OCI-LY1 (cell line): ENCODE measurements around the gene MICAL2.

ENCODE experiments used
- EZH2 ChIP-seq: fragments of 200-600 bp; sonication (generic), shearing (Covaris generic); IDR thresholded peaks from 2 replicates; pipeline ENCODE4 v1.8.0; 2017; ENCODE audit warnings: borderline replicate concordance, mixed run types, mild to moderate bottlenecking, antibody characterized with exemption, low read length, moderate library complexity, mixed read lengths
- TF ChIP-seq, protein P1 (sequence below): fragments of 200-600 bp; sonication (generic), shearing (Covaris generic); IDR thresholded peaks from 2 replicates; pipeline ENCODE4 v1.5.1; 2017; ENCODE audit warnings: mild to moderate bottlenecking, antibody characterized with exemption, low read length, moderate library complexity, mixed read lengths

DNA sequence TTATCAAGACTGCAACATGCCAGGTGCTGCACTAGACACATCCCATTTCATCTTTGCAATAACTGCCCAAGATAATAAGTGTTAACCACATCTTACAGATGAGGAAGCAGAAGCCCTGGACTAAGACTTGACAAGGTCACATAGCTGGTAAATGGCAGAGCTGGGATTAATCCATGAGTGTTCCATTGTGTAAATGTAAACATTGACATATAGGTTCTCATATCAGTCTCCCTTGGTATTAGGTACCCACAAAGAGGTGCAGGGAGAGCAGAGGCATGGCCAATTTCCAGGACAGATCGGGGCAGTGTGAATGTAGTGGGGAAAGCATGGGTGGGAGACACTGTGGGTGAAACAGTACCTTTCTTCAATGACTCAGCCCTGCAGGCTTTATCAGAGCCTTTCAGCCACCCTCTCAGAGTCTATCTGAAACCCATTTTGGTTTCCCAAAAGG, 17.9 kb downstream of the MICAL2 start:
- TF ChIP-seq, protein P1, sequence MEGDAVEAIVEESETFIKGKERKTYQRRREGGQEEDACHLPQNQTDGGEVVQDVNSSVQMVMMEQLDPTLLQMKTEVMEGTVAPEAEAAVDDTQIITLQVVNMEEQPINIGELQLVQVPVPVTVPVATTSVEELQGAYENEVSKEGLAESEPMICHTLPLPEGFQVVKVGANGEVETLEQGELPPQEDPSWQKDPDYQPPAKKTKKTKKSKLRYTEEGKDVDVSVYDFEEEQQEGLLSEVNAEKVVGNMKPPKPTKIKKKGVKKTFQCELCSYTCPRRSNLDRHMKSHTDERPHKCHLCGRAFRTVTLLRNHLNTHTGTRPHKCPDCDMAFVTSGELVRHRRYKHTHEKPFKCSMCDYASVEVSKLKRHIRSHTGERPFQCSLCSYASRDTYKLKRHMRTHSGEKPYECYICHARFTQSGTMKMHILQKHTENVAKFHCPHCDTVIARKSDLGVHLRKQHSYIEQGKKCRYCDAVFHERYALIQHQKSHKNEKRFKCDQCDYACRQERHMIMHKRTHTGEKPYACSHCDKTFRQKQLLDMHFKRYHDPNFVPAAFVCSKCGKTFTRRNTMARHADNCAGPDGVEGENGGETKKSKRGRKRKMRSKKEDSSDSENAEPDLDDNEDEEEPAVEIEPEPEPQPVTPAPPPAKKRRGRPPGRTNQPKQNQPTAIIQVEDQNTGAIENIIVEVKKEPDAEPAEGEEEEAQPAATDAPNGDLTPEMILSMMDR = no peak
- TF ChIP-seq EZH2 = no peak
